Fibroblast of the aortic adventitia (primary cell): Measurements from ENCODE around the gene LIPF. TPM values are rescaled to one million over a fixed set of nuclear protein-coding genes. Genes with fewer than 3 reads are reported as not detected.
A peak's percentile ranks its signal among the peaks of the same experiment; 100 is the strongest.

Experiments
- DNase-seq: peaks from one replicate; pipeline ENCODE4 v3.0.0-alpha.2; 2010; ENCODE audit warnings: low read depth
- H3K4me3 ChIP-seq: 2 replicates; pipeline ENCODE4 v1.5.1; 2011; ENCODE audit warnings: low read depth, mild to moderate bottlenecking, control low read depth, low read length, moderate library complexity
- total RNA-seq: library from RNA; depleted of rRNA; stranded (reverse); fragments of >200 nt; gene quantifications from 2 replicates; pipeline ENCODE4 v1.2.3, GENCODE V29; 2012; ENCODE audit warnings: low replicate concordance
- TF ChIP-seq, protein P1 (sequence below): IDR thresholded peaks from 2 replicates; pipeline ENCODE4 v1.5.1; 2011; ENCODE audit warnings: mild to moderate bottlenecking, low read length, control low read depth, inconsistent platforms; ENCODE audit not compliant: insufficient read depth

Gene LIPF
- total RNA-seq, 1 donor, result not detected

DNA sequence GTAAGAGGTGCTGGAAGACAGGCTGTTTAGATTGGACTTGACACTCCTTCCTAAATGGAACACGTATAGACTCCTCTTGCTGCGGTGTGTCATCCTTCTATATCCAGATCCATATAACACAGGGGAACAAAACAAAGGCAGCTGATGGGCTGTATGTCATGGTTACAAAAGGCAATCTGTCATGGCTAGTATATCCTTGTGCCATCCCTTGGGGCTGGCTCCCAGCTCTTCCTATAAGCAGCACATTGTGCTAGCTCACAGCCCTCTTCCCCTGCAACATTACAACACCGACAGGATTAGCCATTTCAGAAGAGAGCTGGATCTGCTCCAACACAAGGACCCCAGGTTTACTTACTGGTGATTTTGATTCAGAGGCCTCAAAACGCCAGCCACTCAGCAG lies 57.1 kb downstream of the LIPF start:
- no peak for DNase-seq
- H3K4me3 ChIP-seq, result no peak overlapping the region
- TF ChIP-seq, protein P1, sequence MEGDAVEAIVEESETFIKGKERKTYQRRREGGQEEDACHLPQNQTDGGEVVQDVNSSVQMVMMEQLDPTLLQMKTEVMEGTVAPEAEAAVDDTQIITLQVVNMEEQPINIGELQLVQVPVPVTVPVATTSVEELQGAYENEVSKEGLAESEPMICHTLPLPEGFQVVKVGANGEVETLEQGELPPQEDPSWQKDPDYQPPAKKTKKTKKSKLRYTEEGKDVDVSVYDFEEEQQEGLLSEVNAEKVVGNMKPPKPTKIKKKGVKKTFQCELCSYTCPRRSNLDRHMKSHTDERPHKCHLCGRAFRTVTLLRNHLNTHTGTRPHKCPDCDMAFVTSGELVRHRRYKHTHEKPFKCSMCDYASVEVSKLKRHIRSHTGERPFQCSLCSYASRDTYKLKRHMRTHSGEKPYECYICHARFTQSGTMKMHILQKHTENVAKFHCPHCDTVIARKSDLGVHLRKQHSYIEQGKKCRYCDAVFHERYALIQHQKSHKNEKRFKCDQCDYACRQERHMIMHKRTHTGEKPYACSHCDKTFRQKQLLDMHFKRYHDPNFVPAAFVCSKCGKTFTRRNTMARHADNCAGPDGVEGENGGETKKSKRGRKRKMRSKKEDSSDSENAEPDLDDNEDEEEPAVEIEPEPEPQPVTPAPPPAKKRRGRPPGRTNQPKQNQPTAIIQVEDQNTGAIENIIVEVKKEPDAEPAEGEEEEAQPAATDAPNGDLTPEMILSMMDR, result no peak

GRCh38 chr10:88725798-88726197 lies 61.6 kb downstream of the LIPF start:
- no peak overlapping the region for H3K4me3 ChIP-seq
- TF ChIP-seq, protein P1, result no peak
- DNase-seq, result no peak

GRCh38 chr10:88728107-88728763 lies 64.0 kb downstream of the LIPF start:
- H3K4me3 ChIP-seq, result no peak overlapping the region
- TF ChIP-seq, protein P1, result peak; percentile 13
- DNase-seq, result no peak

Other genes starting within 250 kb of the LIPF start
- gene RNLS, start 81.1 kb upstream of the LIPF start, total RNA-seq, result 7.0 and 16.8 TPM in 2 replicates
- gene LIPJ, start 77.7 kb upstream of the LIPF start, total RNA-seq, result 0.09 TPM in 1 of 2 replicates, not detected in the other
- not detected in 2 replicates for gene LIPK, start 41.8 kb downstream of the LIPF start, total RNA-seq
- not detected in 2 replicates for gene LIPN, start 95.6 kb downstream of the LIPF start, total RNA-seq
- 0.82 TPM in 1 of 2 replicates, not detected in the other for gene LIPM, start 138.3 kb downstream of the LIPF start, total RNA-seq
- 0.09 and 0.33 TPM in 2 replicates for gene ANKRD22, start 187.4 kb downstream of the LIPF start, total RNA-seq
- gene STAMBPL1, start 215.8 kb downstream of the LIPF start, total RNA-seq, result 35.3 and 50.0 TPM in 2 replicates